A549 (cell line): Measurements from ENCODE around the gene PALLD. TPM values are rescaled to one million over a fixed set of nuclear protein-coding genes. Genes with fewer than 3 reads are reported as not detected.

Source experiments
- BHLHE40 ChIP-seq: IDR thresholded peaks from 2 replicates; pipeline ENCODE4 v1.6.1; 2012; ENCODE audit warnings: low read depth, low read length, inconsistent platforms
- CBX2 ChIP-seq: fragments of 200-600 bp; sonication (generic); IDR thresholded peaks from 2 replicates; pipeline ENCODE4 v1.6.1; 2016; ENCODE audit warnings: low read depth, mild to moderate bottlenecking, borderline replicate concordance
- CBX8 ChIP-seq: fragments of 200-600 bp; sonication (generic); IDR thresholded peaks from 2 replicates; pipeline ENCODE4 v1.6.1; 2016
- CEBPB ChIP-seq, 2 experiments: fragments of >200 bp in 1 of 2; sonication (Bioruptor Twin) in 1 of 2; formaldehyde crosslinking in 1 of 2; IDR thresholded peaks; 2 replicates each; pipeline ENCODE4 v1.6.1; 2012 to 2016
- EHF ChIP-seq: fragments of 250-450 bp; sonication (Bioruptor Pico); IDR thresholded peaks from 2 replicates; pipeline ENCODE4 v1.5.0; 2020; ENCODE audit warnings: mild to moderate bottlenecking
- EP300 ChIP-seq, 2 experiments: fragments of >200 bp; sonication (Bioruptor Twin); formaldehyde crosslinking; IDR thresholded peaks; 2 replicates in 1 of 2; 3 replicates in 1 of 2; pipeline ENCODE4 v1.6.1; 2016 to 2017
- FOSL2 ChIP-seq, 2 experiments: fragments of 450-650 bp in 1 of 2; fragments of >200 bp in 1 of 2; sonication (Bioruptor Twin) in 1 of 2; formaldehyde crosslinking; IDR thresholded peaks; 2 replicates each; pipeline versions ENCODE4 v1.5.0 to v1.6.1; 2016 to 2020; ENCODE audit warnings: mild to moderate bottlenecking in 1 of 2, moderate library complexity in 1 of 2
- FOXS1 ChIP-seq: fragments of 250-450 bp; sonication (Bioruptor Pico); IDR thresholded peaks from 2 replicates; pipeline ENCODE4 v1.5.0; 2020; ENCODE audit warnings: mild to moderate bottlenecking, moderate library complexity
- GATA3 ChIP-seq: IDR thresholded peaks from 2 replicates; pipeline ENCODE4 v1.6.1; 2012; ENCODE audit warnings: borderline replicate concordance
- HEYL ChIP-seq: fragments of 250-450 bp; sonication (Bioruptor Pico); IDR thresholded peaks from 2 replicates; pipeline ENCODE4 v1.8.0; 2021; ENCODE audit warnings: mild to moderate bottlenecking, moderate library complexity
- HOXA7 ChIP-seq: fragments of 250-450 bp; sonication (Bioruptor Pico); IDR thresholded peaks from 2 replicates; pipeline ENCODE4 v1.5.0; 2020; ENCODE audit warnings: mild to moderate bottlenecking, moderate library complexity
- HOXB5 ChIP-seq: fragments of 250-450 bp; sonication (Bioruptor Pico); IDR thresholded peaks from 2 replicates; pipeline ENCODE4 v1.5.0; 2020; ENCODE audit warnings: mild to moderate bottlenecking, moderate library complexity
- JUN ChIP-seq, 2 experiments: fragments of >200 bp; sonication (Bioruptor Twin); formaldehyde crosslinking; IDR thresholded peaks; 2 replicates in 1 of 2; 3 replicates in 1 of 2; pipeline ENCODE4 v1.6.1; 2016 to 2017
- JUNB ChIP-seq: fragments of >200 bp; sonication (Bioruptor Twin); formaldehyde crosslinking; IDR thresholded peaks from 2 replicates; pipeline ENCODE4 v1.6.1; 2016
- KDM1A ChIP-seq: fragments of 200-600 bp; sonication (generic); IDR thresholded peaks from 2 replicates; pipeline ENCODE4 v1.6.1; 2016; ENCODE audit warnings: low read depth, mild to moderate bottlenecking
- KDM5A ChIP-seq: fragments of 200-600 bp; sonication (generic); IDR thresholded peaks from 2 replicates; pipeline ENCODE4 v1.6.1; 2016; ENCODE audit warnings: antibody characterized with exemption, mild to moderate bottlenecking
- MAFK ChIP-seq: fragments of 450-650 bp; IDR thresholded peaks from 2 replicates; pipeline ENCODE4 v1.6.1; 2014; ENCODE audit not compliant: partially characterized antibody
- PHF8 ChIP-seq: fragments of 200-600 bp; sonication (generic); IDR thresholded peaks from 2 replicates; pipeline ENCODE4 v1.6.1; 2016; ENCODE audit warnings: low read depth, mild to moderate bottlenecking, antibody characterized with exemption, moderate library complexity, borderline replicate concordance
- POLR2AphosphoS2 ChIP-seq: conservative IDR thresholded peaks from 2 replicates; pipeline ENCODE4 v1.6.1; 2012; ENCODE audit warnings: low read length, improper control_type of control experiment, inconsistent platforms
- RAD21 ChIP-seq, 2 experiments: fragments of >200 bp in 1 of 2; sonication (Bioruptor Twin) in 1 of 2; formaldehyde crosslinking in 1 of 2; IDR thresholded peaks in 1 of 2; conservative IDR thresholded peaks in 1 of 2; 2 replicates in 1 of 2; 3 replicates in 1 of 2; pipeline ENCODE4 v1.6.1; 2012 to 2018; ENCODE audit warnings: inconsistent platforms in 1 of 2
- RARB ChIP-seq: fragments of 250-450 bp; sonication (Bioruptor Pico); IDR thresholded peaks from 2 replicates; pipeline ENCODE4 v1.8.0; 2021; ENCODE audit warnings: mild to moderate bottlenecking, moderate library complexity
- SMC3 ChIP-seq: fragments of >200 bp; sonication (Bioruptor Twin); formaldehyde crosslinking; IDR thresholded peaks from 3 replicates; pipeline ENCODE4 v1.6.1; 2018; ENCODE audit warnings: inconsistent platforms
- SREBF2 ChIP-seq: fragments of 450-650 bp; IDR thresholded peaks from 2 replicates; pipeline ENCODE4 v1.6.1; 2014; ENCODE audit warnings: mild to moderate bottlenecking, moderate library complexity
- TFCP2L1 ChIP-seq: fragments of 250-450 bp; sonication (Bioruptor Pico); IDR thresholded peaks from 2 replicates; pipeline ENCODE4 v1.5.0; 2021; ENCODE audit warnings: mild to moderate bottlenecking
- TP53 ChIP-seq: fragments of 250-450 bp; sonication (Bioruptor Pico); IDR thresholded peaks from 2 replicates; pipeline ENCODE4 v1.5.0; 2021; ENCODE audit warnings: mild to moderate bottlenecking, moderate library complexity
- ZC3H11A ChIP-seq: fragments of 450-650 bp; IDR thresholded peaks from 2 replicates; pipeline ENCODE4 v1.6.1; 2014; ENCODE audit warnings: antibody characterized with exemption, mild to moderate bottlenecking
- ZFP36 ChIP-seq: fragments of 450-650 bp; IDR thresholded peaks from 2 replicates; pipeline ENCODE4 v1.6.1; 2014; ENCODE audit warnings: borderline replicate concordance; ENCODE audit not compliant: partially characterized antibody
- ZNF302 ChIP-seq: fragments of 250-450 bp; sonication (Bioruptor Pico); IDR thresholded peaks from 2 replicates; pipeline ENCODE4 v1.9.0; 2021; ENCODE audit warnings: inconsistent platforms, mild to moderate bottlenecking, moderate library complexity
- ZSCAN20 ChIP-seq: fragments of 250-450 bp; sonication (Bioruptor Pico); IDR thresholded peaks from 2 replicates; pipeline ENCODE4 v1.8.0; 2022; ENCODE audit warnings: mild to moderate bottlenecking, moderate library complexity
- polyA plus RNA-seq, 4 experiments: library from polyadenylated mRNA; depleted of rRNA in 3 of 4; stranded (reverse); fragments of >200 nt; fragmentation: RNase III in 1 of 4; extraction: RNeasy Plus Mini Kit Qiagen cat#74134 plus additional on column Dnase treatment in 1 of 4; gene quantifications; 2 replicates in 3 of 4; 3 replicates in 1 of 4; pipeline ENCODE4 v1.2.3, GENCODE V29; 2011 to 2017
- TF ChIP-seq, protein P1 (sequence below): fragments of 450-650 bp; IDR thresholded peaks from 2 replicates; pipeline ENCODE4 v1.6.1; 2014; ENCODE audit warnings: antibody characterized with exemption
- TF ChIP-seq, protein P2 (sequence below): IDR thresholded peaks from 2 replicates; pipeline ENCODE4 v1.6.1; 2012
- TF ChIP-seq, protein P3 (sequence below): fragments of >200 bp; sonication (Bioruptor Twin); formaldehyde crosslinking; IDR thresholded peaks from 3 replicates; pipeline ENCODE4 v1.5.1; 2016
- TF ChIP-seq, protein P4 (sequence below): fragments of 250-450 bp; sonication (Bioruptor Pico); IDR thresholded peaks from 2 replicates; pipeline ENCODE4 v1.5.0; 2021; ENCODE audit warnings: mild to moderate bottlenecking, moderate library complexity, borderline replicate concordance
- TF ChIP-seq, protein P5 (sequence below): fragments of 250-450 bp; sonication (Bioruptor Pico); IDR thresholded peaks from 2 replicates; pipeline ENCODE4 v1.5.0; 2020; ENCODE audit warnings: low read depth, mild to moderate bottlenecking, moderate library complexity
- TF ChIP-seq, protein P6 (sequence below): fragments of 200-600 bp; sonication (generic); IDR thresholded peaks from 2 replicates; pipeline ENCODE4 v1.6.1; 2016; ENCODE audit warnings: antibody characterized with exemption, mild to moderate bottlenecking, moderate library complexity
- TF ChIP-seq, protein P7 (sequence below): IDR thresholded peaks from 2 replicates; pipeline ENCODE4 v1.6.1; 2012; ENCODE audit warnings: low read depth, borderline replicate concordance

The PALLD gene
- polyA plus RNA-seq, 2 of the 4 experiments (the other 2 are of a cell fraction), result 88.8 to 113 TPM

DNA sequence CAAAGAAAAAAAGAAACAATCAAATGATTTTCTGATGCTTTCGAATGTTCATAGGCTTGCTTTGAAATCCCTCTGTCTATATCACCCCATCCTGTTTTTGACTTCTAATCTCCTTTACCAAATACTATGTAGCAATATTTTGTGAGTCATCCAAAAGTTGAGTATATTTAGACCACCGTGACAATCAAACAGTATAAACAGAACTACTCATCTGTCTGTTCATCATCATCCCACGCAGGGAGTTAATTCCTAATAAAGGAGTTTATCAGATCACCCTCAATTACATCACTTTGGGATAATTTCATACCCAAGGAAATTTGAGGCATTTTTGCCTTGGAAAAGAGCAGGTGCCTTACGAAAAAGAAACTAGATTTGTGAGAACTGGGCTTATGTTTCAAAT, 300.3 kb downstream of the PALLD start (continued):
- TF ChIP-seq, protein P1, sequence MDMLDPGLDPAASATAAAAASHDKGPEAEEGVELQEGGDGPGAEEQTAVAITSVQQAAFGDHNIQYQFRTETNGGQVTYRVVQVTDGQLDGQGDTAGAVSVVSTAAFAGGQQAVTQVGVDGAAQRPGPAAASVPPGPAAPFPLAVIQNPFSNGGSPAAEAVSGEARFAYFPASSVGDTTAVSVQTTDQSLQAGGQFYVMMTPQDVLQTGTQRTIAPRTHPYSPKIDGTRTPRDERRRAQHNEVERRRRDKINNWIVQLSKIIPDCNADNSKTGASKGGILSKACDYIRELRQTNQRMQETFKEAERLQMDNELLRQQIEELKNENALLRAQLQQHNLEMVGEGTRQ, result no peak
- TF ChIP-seq TFCP2L1 (CRISPR knock-in tag) (no peak), HOXB5 (CRISPR knock-in tag) (no peak), HOXA7 (CRISPR knock-in tag) (no peak), ZC3H11A (no peak), PHF8 (no peak), FOSL2 (IDR thresholded peaks at IDR 0.05) (peak; percentile 87), FOSL2 (CRISPR knock-in tag; IDR thresholded peaks at IDR 0.05) (peak; percentile 95), GATA3 (peak; percentile 76; the same call in 1 of the 2 replicates), RARB (CRISPR knock-in tag) (no peak), MAFK (no peak), ZNF302 (CRISPR knock-in tag) (no peak), CBX2 (no peak), CEBPB (IDR thresholded peaks at IDR 0.05) (peak; percentile 88 to 91), POLR2AphosphoS2 (no peak), ZFP36 (no peak), HEYL (CRISPR knock-in tag) (no peak), BHLHE40 (no peak), SMC3 (no peak), ZSCAN20 (CRISPR knock-in tag) (no peak), CBX8 (no peak), SREBF2 (no peak), FOXS1 (CRISPR knock-in tag) (no peak), RAD21 (conservative IDR thresholded peaks at IDR 0.05 in 1 of 2, IDR thresholded peaks at IDR 0.05 in 1 of 2) (no peak; a peak in 1 of 5 replicates), TP53 (no peak), KDM5A (no peak), EP300 (IDR thresholded peaks at IDR 0.05) (peak; percentile 70 to 80; a peak in 3 of 5 replicates), KDM1A (no peak), EHF (no peak), JUN (IDR thresholded peaks at IDR 0.05) (peak in 1 of 2 experiments; percentile 44; a peak in 2 of 5 replicates), JUNB (peak; percentile 94)
- TF ChIP-seq, protein P2, sequence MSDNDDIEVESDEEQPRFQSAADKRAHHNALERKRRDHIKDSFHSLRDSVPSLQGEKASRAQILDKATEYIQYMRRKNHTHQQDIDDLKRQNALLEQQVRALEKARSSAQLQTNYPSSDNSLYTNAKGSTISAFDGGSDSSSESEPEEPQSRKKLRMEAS, result no peak
- TF ChIP-seq, protein P3, sequence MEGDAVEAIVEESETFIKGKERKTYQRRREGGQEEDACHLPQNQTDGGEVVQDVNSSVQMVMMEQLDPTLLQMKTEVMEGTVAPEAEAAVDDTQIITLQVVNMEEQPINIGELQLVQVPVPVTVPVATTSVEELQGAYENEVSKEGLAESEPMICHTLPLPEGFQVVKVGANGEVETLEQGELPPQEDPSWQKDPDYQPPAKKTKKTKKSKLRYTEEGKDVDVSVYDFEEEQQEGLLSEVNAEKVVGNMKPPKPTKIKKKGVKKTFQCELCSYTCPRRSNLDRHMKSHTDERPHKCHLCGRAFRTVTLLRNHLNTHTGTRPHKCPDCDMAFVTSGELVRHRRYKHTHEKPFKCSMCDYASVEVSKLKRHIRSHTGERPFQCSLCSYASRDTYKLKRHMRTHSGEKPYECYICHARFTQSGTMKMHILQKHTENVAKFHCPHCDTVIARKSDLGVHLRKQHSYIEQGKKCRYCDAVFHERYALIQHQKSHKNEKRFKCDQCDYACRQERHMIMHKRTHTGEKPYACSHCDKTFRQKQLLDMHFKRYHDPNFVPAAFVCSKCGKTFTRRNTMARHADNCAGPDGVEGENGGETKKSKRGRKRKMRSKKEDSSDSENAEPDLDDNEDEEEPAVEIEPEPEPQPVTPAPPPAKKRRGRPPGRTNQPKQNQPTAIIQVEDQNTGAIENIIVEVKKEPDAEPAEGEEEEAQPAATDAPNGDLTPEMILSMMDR, result no peak
- TF ChIP-seq, protein P4, sequence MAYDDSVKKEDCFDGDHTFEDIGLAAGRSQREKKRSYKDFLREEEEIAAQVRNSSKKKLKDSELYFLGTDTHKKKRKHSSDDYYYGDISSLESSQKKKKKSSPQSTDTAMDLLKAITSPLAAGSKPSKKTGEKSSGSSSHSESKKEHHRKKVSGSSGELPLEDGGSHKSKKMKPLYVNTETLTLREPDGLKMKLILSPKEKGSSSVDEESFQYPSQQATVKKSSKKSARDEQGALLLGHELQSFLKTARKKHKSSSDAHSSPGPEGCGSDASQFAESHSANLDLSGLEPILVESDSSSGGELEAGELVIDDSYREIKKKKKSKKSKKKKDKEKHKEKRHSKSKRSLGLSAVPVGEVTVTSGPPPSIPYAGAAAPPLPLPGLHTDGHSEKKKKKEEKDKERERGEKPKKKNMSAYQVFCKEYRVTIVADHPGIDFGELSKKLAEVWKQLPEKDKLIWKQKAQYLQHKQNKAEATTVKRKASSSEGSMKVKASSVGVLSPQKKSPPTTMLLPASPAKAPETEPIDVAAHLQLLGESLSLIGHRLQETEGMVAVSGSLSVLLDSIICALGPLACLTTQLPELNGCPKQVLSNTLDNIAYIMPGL (CRISPR knock-in tag), result no peak
- TF ChIP-seq, protein P5, sequence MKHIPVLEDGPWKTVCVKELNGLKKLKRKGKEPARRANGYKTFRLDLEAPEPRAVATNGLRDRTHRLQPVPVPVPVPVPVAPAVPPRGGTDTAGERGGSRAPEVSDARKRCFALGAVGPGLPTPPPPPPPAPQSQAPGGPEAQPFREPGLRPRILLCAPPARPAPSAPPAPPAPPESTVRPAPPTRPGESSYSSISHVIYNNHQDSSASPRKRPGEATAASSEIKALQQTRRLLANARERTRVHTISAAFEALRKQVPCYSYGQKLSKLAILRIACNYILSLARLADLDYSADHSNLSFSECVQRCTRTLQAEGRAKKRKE, result no peak
- TF ChIP-seq, protein P6, sequence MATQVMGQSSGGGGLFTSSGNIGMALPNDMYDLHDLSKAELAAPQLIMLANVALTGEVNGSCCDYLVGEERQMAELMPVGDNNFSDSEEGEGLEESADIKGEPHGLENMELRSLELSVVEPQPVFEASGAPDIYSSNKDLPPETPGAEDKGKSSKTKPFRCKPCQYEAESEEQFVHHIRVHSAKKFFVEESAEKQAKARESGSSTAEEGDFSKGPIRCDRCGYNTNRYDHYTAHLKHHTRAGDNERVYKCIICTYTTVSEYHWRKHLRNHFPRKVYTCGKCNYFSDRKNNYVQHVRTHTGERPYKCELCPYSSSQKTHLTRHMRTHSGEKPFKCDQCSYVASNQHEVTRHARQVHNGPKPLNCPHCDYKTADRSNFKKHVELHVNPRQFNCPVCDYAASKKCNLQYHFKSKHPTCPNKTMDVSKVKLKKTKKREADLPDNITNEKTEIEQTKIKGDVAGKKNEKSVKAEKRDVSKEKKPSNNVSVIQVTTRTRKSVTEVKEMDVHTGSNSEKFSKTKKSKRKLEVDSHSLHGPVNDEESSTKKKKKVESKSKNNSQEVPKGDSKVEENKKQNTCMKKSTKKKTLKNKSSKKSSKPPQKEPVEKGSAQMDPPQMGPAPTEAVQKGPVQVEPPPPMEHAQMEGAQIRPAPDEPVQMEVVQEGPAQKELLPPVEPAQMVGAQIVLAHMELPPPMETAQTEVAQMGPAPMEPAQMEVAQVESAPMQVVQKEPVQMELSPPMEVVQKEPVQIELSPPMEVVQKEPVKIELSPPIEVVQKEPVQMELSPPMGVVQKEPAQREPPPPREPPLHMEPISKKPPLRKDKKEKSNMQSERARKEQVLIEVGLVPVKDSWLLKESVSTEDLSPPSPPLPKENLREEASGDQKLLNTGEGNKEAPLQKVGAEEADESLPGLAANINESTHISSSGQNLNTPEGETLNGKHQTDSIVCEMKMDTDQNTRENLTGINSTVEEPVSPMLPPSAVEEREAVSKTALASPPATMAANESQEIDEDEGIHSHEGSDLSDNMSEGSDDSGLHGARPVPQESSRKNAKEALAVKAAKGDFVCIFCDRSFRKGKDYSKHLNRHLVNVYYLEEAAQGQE, result no peak
- TF ChIP-seq, protein P7, sequence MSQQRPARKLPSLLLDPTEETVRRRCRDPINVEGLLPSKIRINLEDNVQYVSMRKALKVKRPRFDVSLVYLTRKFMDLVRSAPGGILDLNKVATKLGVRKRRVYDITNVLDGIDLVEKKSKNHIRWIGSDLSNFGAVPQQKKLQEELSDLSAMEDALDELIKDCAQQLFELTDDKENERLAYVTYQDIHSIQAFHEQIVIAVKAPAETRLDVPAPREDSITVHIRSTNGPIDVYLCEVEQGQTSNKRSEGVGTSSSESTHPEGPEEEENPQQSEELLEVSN, result no peak
